ENCODE results near the gene PTPRT.

DNA sequence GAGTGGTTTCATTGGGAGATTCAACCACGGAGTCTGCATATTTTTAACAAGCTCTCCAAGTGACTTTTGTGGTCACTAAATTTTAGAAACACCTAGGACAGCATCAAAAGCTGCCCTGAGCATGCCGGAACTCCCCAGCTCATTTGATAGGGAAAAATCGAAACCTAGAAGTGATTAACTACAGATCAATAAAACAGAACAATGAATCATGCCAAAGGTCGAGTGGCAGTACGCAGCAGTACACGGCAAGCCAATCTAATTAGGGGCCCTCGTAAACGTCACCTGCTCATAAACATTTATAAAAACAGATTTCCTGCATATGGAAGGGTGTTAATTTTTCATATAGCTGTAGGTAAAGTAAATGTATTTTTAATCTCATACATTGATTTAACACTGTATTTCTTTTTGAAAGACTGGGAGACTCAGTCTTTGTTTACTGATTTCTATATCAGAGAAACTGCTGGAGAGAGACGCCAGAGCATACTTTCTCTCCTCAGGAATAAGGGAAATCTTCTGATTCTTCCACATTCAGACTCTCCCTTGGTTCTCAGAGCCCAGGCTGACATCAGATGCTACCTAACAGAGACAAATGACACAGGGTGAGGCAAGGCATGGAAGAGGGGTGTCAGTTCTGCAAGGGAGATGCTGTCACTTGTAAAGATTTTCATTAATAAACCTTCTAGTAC lies 232.5 kb downstream of the PTPRT start:
- no peak for TF ChIP-seq TCF7L2 (IDR thresholded peaks at IDR 0.05; ENCODE audit: borderline replicate concordance, extremely low read depth, insufficient read depth, insufficient read length)
- TF ChIP-seq CTCF (IDR thresholded peaks at IDR 0.05 in 2 of 3, conservative IDR thresholded peaks at IDR 0.05 in 1 of 3; ENCODE audit: borderline replicate concordance in 1 of 3, insufficient read depth in 1 of 3, low read depth in 2 of 3, low read length in 2 of 3): no peak

All from HCT116 (cell line).